AG09309 (cell line): ENCODE results near the gene BEGAIN.

ENCODE experiments used
- DNase-seq: peaks from one replicate; pipeline ENCODE4 v3.0.0-alpha.2; 2010; ENCODE audit warnings: low read depth
- H3K4me3 ChIP-seq: 2 replicates; pipeline ENCODE4 v1.5.1; 2011; ENCODE audit warnings: mild to moderate bottlenecking, low read depth, low read length, moderate library complexity; ENCODE audit not compliant: control insufficient read depth
- TF ChIP-seq, protein P1 (sequence below): IDR thresholded peaks from 2 replicates; pipeline ENCODE4 v1.5.1; 2011; ENCODE audit warnings: mild to moderate bottlenecking, low read depth, low read length, inconsistent platforms; ENCODE audit not compliant: insufficient read depth, control insufficient read depth; ENCODE audit errors: missing control alignments

Gene BEGAIN

DNA sequence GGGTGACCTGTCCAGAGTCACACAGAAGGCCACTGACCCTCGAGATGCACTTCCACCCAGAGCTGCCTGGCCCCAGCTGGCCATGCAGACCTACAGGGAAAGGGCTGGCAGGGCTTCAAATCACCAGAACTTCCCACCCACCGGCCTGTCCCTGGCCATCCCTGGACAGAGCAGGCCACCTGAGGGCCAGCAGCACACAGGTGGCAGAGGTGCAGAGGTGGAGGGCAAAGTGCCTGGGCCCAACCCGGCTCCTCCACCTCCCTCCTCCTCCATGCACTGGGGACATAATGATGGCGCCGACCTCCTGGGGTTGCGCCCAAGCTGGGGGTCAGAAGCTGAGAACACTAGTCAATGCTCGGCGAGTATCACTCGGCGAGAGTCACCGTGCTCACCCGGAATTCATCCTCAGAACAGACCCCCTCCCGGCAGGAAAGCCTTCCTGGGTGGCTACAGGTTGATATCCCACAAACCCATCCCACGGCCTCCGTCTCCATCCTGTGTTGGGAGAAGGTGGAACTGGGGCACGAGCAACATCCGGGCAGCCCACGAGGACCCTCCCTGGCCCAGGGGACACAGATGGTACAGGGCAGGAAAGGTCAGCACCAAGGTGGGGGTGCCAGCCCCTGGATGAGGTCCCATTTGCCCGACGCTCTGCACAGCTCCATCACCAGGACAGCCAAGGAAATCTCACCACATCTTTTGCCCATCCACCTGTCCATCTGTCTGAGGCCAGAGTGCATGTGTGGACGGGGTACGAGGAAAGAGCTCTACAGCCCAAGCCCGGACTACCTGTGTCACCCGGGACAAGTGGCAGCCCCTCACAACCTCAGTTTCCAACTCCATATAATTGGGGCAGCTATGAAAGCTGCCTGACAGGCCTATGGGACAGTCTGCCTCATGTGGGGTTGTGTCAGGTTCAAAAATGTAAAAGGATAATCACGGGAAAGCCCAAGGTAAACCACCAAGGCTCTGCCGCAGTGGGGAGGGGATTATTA, 10.8 kb downstream of the BEGAIN start:
- no peak overlapping the region for H3K4me3 ChIP-seq
- no peak for DNase-seq
- TF ChIP-seq, protein P1, sequence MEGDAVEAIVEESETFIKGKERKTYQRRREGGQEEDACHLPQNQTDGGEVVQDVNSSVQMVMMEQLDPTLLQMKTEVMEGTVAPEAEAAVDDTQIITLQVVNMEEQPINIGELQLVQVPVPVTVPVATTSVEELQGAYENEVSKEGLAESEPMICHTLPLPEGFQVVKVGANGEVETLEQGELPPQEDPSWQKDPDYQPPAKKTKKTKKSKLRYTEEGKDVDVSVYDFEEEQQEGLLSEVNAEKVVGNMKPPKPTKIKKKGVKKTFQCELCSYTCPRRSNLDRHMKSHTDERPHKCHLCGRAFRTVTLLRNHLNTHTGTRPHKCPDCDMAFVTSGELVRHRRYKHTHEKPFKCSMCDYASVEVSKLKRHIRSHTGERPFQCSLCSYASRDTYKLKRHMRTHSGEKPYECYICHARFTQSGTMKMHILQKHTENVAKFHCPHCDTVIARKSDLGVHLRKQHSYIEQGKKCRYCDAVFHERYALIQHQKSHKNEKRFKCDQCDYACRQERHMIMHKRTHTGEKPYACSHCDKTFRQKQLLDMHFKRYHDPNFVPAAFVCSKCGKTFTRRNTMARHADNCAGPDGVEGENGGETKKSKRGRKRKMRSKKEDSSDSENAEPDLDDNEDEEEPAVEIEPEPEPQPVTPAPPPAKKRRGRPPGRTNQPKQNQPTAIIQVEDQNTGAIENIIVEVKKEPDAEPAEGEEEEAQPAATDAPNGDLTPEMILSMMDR = no peak

DNA sequence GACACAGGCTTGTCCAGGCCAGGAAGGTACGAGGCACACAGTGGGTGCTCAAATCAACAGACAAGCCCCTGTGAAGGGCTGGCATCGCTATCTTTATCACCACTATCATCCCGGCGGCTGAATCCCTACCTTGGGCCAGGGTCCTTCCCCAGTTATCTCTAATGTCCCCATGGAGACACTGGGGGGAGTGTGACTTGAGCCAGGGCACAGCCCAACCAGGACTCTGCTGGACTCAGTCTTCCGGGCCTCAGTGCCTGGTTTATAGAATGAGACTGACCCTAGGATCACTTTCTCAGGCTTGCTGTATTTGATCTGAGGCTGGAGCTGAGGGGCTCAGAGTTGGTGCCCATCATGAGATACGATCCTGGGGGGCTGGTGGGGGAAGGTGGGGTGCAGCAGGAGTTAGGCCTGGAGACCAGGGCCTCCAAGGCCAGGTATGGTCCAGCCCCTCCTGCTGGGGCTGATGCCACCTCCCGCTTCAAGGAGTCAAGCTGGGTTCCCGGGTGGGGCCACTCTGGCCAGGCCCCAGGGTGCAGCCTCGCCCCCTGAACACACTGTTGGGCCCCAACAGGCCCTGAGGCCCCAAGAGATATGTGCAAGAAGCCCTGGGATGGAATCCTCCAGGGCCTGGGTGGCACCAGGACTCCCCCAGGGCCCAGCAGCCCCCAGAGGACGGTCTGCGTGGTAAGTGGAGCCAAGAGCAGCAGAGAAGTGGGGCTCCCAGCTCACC, 11.8 kb downstream of the BEGAIN start:
- DNase-seq = no peak
- no peak overlapping the region for H3K4me3 ChIP-seq
- TF ChIP-seq, protein P1 = no peak

DNA sequence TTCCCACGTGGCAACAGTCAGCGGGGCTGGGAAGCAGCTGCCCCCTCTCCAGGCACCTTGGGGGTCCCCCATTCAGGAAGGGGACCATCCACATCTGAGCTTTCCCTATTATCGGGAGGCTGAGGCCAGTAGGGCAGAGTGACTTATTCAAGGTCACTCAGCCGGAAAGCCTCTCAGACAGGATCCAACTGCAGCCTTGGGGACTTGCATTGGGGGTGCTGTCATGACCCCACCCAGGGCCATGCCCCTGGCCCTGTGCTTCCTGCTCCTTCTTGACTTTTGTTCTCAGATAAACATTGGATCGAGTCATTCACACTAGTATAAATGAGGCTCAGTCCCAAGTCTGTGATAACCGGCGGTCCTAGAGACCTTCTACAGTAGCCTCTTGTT, 12.6 kb downstream of the BEGAIN start:
- TF ChIP-seq, protein P1 = no peak
- DNase-seq = no peak
- no peak overlapping the region for H3K4me3 ChIP-seq

DNA sequence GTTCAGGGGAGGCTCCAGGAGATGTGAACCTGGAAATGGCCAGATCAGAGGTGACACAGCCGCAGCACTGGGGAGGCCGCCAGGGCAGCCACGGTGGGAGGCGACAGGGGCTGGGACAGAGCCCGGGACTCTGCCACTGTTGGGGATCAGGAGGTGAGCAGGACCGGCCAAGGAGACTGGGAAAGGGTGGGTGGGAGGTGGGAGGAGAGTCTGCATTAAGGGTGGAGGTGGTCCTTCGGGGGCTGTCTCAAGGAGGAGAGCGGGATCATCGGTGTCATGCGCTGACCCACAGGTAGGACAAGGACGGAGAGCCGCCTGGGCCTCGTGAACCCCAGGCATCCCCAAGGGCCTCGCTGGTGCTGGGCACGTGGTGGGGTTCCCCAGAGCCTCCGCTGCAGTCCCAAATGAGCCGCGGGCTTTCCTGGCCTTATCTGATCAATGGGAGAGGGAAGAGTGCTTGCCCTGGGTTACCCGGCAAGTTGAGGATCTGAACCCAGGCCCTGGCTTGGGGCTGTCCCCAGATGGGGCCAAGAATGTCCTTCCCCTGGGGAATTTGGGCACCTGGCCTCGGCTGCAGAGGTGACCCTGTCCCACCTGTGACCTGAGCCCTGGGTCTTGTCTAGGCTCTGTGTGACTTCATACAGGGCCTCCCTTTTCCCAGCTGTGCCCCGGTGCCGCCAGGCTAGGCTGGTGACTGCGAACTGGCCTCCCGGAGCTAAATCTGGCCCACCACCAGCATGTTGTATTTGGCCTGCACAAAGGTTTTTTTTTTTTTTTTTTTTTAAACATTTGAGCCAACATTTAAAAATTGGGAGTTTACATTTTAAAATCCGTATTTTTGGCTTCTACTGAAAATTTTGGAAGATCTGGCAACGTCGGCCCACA, 13.2 kb downstream of the BEGAIN start:
- no peak overlapping the region for H3K4me3 ChIP-seq
- TF ChIP-seq, protein P1 = no peak
- DNase-seq = no peak

DNA sequence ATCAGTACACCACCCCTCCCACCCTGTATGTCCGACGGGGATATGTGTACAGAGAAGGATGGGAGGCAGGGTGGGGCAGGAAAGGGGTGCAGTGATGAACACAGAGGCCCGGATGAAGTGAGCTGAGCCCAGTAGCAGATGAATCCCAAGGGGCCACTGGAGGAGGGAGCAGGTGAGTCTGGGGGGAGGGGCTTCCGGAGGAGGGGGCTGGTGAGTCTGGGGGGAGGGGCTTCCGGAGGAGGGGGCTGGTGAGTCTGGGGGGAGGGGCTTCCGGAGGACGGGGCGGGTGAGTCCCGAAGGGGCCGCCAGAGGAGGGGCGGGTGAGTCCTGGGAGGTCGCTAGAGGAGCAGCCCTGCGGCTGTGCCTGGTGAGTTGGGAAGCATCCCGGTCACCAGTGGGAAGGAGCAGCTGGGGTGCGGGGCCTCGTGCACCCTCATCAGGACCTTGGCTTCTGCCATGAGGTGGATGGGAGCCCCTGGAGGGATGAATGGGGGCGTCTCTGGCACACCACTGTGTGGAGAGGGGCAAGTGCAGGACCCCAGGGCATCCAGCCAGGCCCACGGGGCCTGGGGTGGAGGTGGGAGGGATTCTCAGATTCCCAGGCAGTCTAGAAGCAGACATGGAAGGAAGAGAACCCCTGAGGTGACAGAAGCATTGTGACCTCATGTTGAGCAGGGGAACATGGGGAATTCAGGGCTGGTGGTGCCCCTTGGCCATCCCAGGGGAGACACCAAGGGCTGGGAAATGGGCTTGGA, 14.0 kb downstream of the BEGAIN start:
- TF ChIP-seq, protein P1 = no peak
- no peak overlapping the region for H3K4me3 ChIP-seq
- DNase-seq = no peak
